GM21737 (cell line): ENCODE results near the gene TTC13.
A peak's percentile ranks its signal among the peaks of the same experiment; 100 is the strongest.
"Not testable (repeated sequence)": the region's sequence is repeated elsewhere in the genome, so short reads cannot be mapped to it uniquely, and the experiment has no call there.

Experiments used
- ATAC-seq: cut with Tn5 transposase; IDR thresholded peaks from one replicate; pipeline ENCODE4 v1.9.1; 2021; ENCODE audit warnings: mild to moderate bottlenecking, moderate library complexity; ENCODE audit not compliant: unreplicated experiment

Gene TTC13

GRCh38 chr1:230992100-230992774 lies 13.6 kb upstream of the TTC13 start:
- ATAC-seq: no peak

DNA sequence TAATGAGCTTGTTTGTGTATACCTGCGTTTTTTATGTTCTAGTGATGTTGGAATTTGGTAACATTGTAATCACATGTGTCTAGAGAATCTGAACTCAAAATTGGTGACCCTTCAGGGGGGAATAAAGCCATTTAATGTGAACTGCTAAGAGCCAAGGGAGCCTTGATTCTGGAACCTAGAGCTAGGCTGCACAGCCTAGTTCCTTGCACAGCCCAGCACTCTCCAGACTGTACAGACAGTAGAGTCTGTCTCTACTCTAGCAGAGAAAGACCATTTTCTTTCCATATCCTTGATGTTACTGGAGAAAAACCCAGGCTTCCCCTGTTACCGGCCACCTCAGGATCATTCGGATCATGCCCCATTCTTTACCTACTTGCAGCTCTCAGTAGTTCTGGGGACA lies 8.8 kb upstream of the TTC13 start:
- no peak for ATAC-seq

GRCh38 chr1:230986976-230987375 lies 8.3 kb upstream of the TTC13 start:
- ATAC-seq: no peak

- no peak for ATAC-seq
Observed at GRCh38 chr1:230985711-230986110, 7.0 kb upstream of the TTC13 start.

GRCh38 chr1:230984622-230985515 lies 6.2 kb upstream of the TTC13 start:
- not testable (repeated sequence) for ATAC-seq

GRCh38 chr1:230983811-230984210 lies 5.2 kb upstream of the TTC13 start:
- no peak for ATAC-seq

DNA sequence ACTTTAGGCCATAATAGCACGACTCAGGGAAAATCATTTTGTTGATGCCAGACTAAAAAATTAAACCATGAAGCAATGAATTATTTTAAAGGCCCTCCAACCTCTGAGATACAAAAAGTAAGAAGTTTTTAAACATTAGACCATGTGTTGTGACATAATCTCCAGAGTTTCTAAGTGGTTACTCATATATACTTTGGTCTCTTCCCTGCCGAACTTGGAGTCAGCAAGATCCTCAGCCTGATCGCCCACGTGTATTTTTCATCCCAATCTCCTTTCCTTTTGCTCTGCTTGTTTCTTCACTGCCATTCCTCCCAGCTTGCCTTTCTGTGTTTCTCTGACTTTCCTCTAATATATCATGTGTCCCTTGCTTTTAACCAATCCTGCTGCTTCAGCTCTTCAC lies 4.0 kb upstream of the TTC13 start:
- ATAC-seq: no peak

- ATAC-seq: no peak
Observed at GRCh38 chr1:230979952-230980351, 1.3 kb upstream of the TTC13 start.

GRCh38 chr1:230979389-230979716 lies 692 bp upstream of the TTC13 start:
- no peak for ATAC-seq

- peak; percentile 8 for ATAC-seq
Observed at GRCh38 chr1:230977761-230978490, 735 bp downstream of the TTC13 start.

DNA sequence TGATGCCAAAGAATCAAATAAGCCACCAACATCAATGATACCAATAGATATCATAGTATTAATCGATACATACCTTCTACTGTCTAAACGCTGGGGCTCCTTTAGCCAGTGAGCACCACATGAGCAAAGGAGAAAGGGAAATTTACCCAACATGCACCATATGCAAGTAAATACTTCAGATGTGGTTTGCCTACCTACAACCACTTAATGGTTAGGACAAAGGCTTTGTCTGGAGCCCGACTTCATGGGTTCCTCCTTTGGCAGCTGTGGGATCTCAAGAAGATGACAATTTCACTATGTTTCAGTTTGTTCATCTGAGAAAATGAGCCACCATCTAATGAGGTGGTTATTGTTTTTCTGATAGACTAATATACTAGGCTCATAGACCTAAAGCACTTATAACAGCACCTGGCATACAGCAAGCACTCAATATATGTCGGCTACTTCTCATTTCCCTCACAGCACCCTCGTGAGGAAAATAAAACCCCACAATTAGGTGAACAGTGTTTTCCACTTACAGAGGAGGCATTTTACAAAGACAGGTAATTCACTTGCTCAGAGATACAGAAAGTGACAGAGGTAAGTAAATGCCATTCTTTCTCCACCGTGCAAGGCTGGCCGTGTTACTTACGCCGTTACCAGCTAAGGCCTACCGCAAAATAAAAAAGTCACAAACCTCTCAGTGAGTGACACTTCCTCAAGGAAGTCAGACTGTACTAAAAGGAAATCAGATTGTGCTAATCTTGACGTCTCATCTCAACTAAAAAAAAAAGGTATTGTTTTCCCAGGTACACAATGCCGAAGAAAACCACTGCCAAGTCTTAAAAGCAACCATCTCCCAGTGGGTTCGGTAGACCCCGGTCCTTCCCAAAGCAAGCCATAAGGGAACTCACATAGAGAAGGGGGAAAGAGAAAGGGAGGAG lies 1.6 kb downstream of the TTC13 start:
- ATAC-seq: no peak

DNA sequence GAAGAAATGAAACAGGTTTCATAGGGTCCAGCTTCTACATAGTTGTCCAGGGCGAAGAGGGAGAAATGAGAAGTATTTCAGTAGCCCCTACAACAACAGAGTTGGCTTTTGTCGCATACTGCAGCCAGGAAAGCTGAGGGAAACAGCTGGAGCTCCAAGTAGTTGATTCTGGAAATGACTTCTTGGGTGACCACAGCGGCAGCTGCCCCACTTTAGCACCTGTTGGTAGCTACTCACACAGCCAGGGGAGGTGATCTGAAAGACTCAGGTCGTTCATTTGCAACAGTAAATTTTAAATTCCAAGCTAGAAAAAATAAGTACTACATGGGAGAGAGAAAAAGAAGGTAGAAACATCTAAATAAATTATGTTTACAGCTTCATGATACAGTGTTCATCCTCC lies 2.3 kb downstream of the TTC13 start:
- no peak for ATAC-seq

GRCh38 chr1:230975636-230976035 lies 3.0 kb downstream of the TTC13 start:
- ATAC-seq: no peak

GRCh38 chr1:230972855-230973271 lies 5.8 kb downstream of the TTC13 start:
- peak; percentile 71 for ATAC-seq

- ATAC-seq: no peak
Observed at GRCh38 chr1:230971771-230972170, 6.9 kb downstream of the TTC13 start.

- ATAC-seq: no peak
Observed at GRCh38 chr1:230970432-230970831, 8.2 kb downstream of the TTC13 start.

DNA sequence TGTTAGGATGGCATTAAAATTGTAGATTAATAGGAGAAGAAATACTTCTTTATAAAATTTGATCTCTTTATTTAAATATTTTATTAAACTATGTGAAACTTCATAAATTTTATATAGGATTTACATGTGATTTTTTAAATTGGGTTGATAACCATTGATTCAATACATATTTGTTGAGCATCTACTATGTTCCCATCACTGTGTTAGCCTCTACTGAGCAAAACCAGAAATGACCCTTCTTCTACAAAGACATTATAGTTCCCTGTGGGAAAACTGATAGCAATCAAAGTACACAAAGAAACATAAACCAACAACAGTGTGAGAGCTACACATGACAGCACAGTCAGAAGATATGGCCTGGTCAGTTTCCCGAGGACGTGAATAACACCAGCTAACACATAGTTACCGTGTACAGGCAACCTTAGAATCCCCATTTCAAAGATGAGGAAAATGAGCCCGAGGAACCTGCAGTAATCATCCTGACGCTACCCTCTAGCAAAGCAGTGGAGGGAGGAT lies 12.2 kb downstream of the TTC13 start:
- ATAC-seq: no peak

- no peak for ATAC-seq
Observed at GRCh38 chr1:230965535-230965934, 13.1 kb downstream of the TTC13 start.

- no peak for ATAC-seq
Observed at GRCh38 chr1:230964896-230965295, 13.8 kb downstream of the TTC13 start.

DNA sequence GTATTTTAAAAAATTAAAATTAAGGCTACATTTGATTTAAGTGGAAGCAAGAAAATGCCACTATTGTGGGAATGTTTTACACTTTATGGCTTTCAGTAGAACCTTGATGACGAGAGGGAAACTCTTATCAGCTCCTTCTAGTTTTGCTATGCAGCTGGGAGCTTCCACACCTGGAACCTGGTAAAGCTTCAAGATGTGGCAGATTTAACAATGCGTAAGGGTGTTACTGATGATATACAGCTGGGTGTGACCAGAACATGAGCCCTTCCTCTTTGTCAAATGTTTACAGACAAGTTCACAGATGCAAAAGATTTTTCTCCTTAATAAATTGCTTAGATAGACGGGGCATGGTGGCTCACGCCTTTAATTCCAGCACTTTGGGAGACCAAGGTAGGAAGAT lies 20.3 kb downstream of the TTC13 start:
- no peak for ATAC-seq
